Endothelial cell of umbilical vein (primary cell): ENCODE measurements around the gene MCCC2. TPM values are rescaled to one million over a fixed set of nuclear protein-coding genes. Genes with fewer than 3 reads are reported as not detected.

Experiments used
- BruUV-seq: library from RNA; stranded (reverse); fragments of 400-500 nt; replicated peaks from 2 replicates; lab custom pipeline; 2021; lab: Mats Ljungman, UMichigan
- CTCF ChIA-PET: fragments of 300-600, 350-600 bp; sonication (Branson Sonifier 250); formaldehyde crosslinking; loops from one replicate; lab custom pipeline; 2021; ENCODE audit warnings: antibody characterized with exemption, inconsistent platforms; lab: Charles Lee
- POLR2A ChIA-PET: fragments of 300-600, 350-600 bp; sonication (Branson Sonifier 250); formaldehyde crosslinking; loops from one replicate; lab custom pipeline; 2021; ENCODE audit warnings: antibody characterized with exemption, inconsistent platforms; lab: Charles Lee
- DNase-seq: peaks from one replicate; pipeline ENCODE4 v3.0.0-alpha.2; 2011; ENCODE audit warnings: low read depth, low spot score
- FAIRE-seq: peaks from 2 replicates; lab custom pipeline; 2011; peaks lifted over from hg19 to GRCh38; lab: Jason Lieb, UNC
- H2AFZ ChIP-seq: 2 replicates; pipeline ENCODE4 v1.6.0; 2012; ENCODE audit warnings: low read depth, low read length, control low read depth, inconsistent platforms
- H3K27ac ChIP-seq: 2 replicates; pipeline ENCODE4 v1.5.1; 2011; ENCODE audit warnings: low read depth, mild to moderate bottlenecking, control low read depth, low read length, moderate library complexity; ENCODE audit not compliant: insufficient read depth
- H3K27me3 ChIP-seq, 2 experiments: 2 replicates each; pipeline versions ENCODE4 v1.6.0 to v1.6.1; 2011; ENCODE audit warnings: low read length in 2 of 2, mixed read lengths in 1 of 2; ENCODE audit not compliant: control insufficient read depth in 2 of 2, insufficient read depth in 2 of 2
- H3K36me3 ChIP-seq, 2 experiments: 2 replicates in 1 of 2; 3 replicates in 1 of 2; pipeline ENCODE4 v1.5.1; 2011; ENCODE audit warnings: low read length in 2 of 2, mild to moderate bottlenecking in 1 of 2, moderate library complexity in 1 of 2; ENCODE audit not compliant: control insufficient read depth in 2 of 2, insufficient read depth in 2 of 2; ENCODE audit errors: extremely low read depth in 1 of 2
- H3K4me1 ChIP-seq: 3 replicates; pipeline ENCODE4 v1.5.1; 2011; ENCODE audit warnings: mild to moderate bottlenecking, low read length; ENCODE audit not compliant: control insufficient read depth, insufficient read depth; ENCODE audit errors: extremely low read depth
- H3K4me2 ChIP-seq: 2 replicates; pipeline ENCODE4 v1.6.1; 2011; ENCODE audit warnings: low read length, control low read depth, mixed read lengths; ENCODE audit not compliant: insufficient read depth
- H3K4me3 ChIP-seq, 3 experiments: fragments of 200-600 bp in 1 of 3; sonication (generic), shearing (Covaris generic) in 1 of 3; replicated peaks in 1 of 3; 2 replicates each; pipeline ENCODE4 v1.5.1; 2011 to 2016; ENCODE audit warnings: control low read depth in 3 of 3, low read length in 3 of 3, mild to moderate bottlenecking in 2 of 3, inconsistent platforms in 1 of 3, low read depth in 1 of 3, moderate library complexity in 1 of 3; ENCODE audit not compliant: insufficient read depth in 1 of 3
- H3K79me2 ChIP-seq: 2 replicates; pipeline ENCODE4 v1.6.0; 2012; ENCODE audit warnings: low read length, inconsistent platforms; ENCODE audit not compliant: control insufficient read depth, insufficient read depth
- H3K9ac ChIP-seq: replicated peaks from 2 replicates; pipeline ENCODE3; 2011; ENCODE audit warnings: low read length, control low read depth; ENCODE audit not compliant: insufficient read depth; ENCODE audit errors: extremely low read depth
- H3K9me1 ChIP-seq: replicated peaks from 3 replicates; pipeline ENCODE4 v1.6.0; 2011; ENCODE audit warnings: mild to moderate bottlenecking, low read length; ENCODE audit not compliant: control insufficient read depth, insufficient read depth; ENCODE audit errors: extremely low read depth
- H3K9me3 ChIP-seq: replicated peaks from 2 replicates; pipeline ENCODE4 v1.5.1; 2012; ENCODE audit warnings: low read length, inconsistent platforms; ENCODE audit not compliant: control insufficient read depth, insufficient read depth
- H4K20me1 ChIP-seq: replicated peaks from 2 replicates; pipeline ENCODE3; 2011; ENCODE audit warnings: mild to moderate bottlenecking, low read length; ENCODE audit not compliant: control insufficient read depth, insufficient read depth; ENCODE audit errors: extremely low read depth
- CTCF ChIP-seq, 2 donors: IDR thresholded peaks; 1 replicate in 1 of 2; 2 replicates in 1 of 2; pipeline ENCODE4 v1.5.1; 2011; ENCODE audit warnings: low read length in 2 of 2, mild to moderate bottlenecking in 2 of 2, moderate library complexity in 2 of 2, control low read depth in 1 of 2, inconsistent platforms in 1 of 2, low read depth in 1 of 2; ENCODE audit not compliant: insufficient read depth in 1 of 2; ENCODE audit errors: extremely low read depth in 1 of 2
- EZH2 ChIP-seq: IDR thresholded peaks from 2 replicates; pipeline ENCODE4 v1.6.1; 2012; ENCODE audit warnings: borderline replicate concordance, low read depth, mild to moderate bottlenecking, moderate library complexity, low read length, inconsistent platforms; ENCODE audit not compliant: severe bottlenecking
- GATA2 ChIP-seq: IDR thresholded peaks from 2 replicates; pipeline ENCODE4 v1.7.0; 2011; ENCODE audit warnings: low read depth, mild to moderate bottlenecking, moderate library complexity, mixed read lengths, low read length; ENCODE audit not compliant: insufficient read length, insufficient read depth
- JUN ChIP-seq: IDR thresholded peaks from 2 replicates; pipeline ENCODE4 v1.6.1; 2011; ENCODE audit warnings: borderline replicate concordance, low read depth; ENCODE audit not compliant: insufficient read length, insufficient read depth
- MAX ChIP-seq: IDR thresholded peaks from 2 replicates; pipeline ENCODE4 v1.6.1; 2011; ENCODE audit not compliant: insufficient read depth, insufficient read length
- MYC ChIP-seq: IDR thresholded peaks from one replicate; pipeline ENCODE4 v1.6.1; 2011; ENCODE audit warnings: mild to moderate bottlenecking, low read depth, low read length
- POLR2A ChIP-seq: IDR thresholded peaks from 2 replicates; pipeline ENCODE4 v1.6.1; 2012; ENCODE audit warnings: low read depth, mild to moderate bottlenecking, control low read depth, low read length
- POLR2AphosphoS5 ChIP-seq: IDR thresholded peaks from 2 replicates; pipeline ENCODE4 v1.6.1; 2012; ENCODE audit warnings: low read depth, mild to moderate bottlenecking, control low read depth, low read length, moderate library complexity; ENCODE audit not compliant: insufficient read depth
- dilution Hi-C: fragments of 300-500 bp; cut with MboI; formaldehyde crosslinking; loops from one replicate; pipeline ENCODE4 v1.15.0; 2019; ENCODE audit warnings: low sequenced_read_pairs; ENCODE audit not compliant: extremely low pct_ligation_motif_present
- intact Hi-C: fragments of 100-400 bp; cut with micrococcal nuclease; formaldehyde crosslinking; loops from one replicate; pipeline ENCODE4 v1.10.0; 2022
- polyA plus RNA-seq, 4 experiments: library from polyadenylated mRNA; depleted of rRNA in 3 of 4; stranded (reverse) in 3 of 4; unstranded in 1 of 4; fragments of >200 nt; gene quantifications; 2 replicates each; pipeline versions ENCODE4 v1.2.1 to v1.2.3, GENCODE V29; 2011 to 2012; ENCODE audit warnings: missing spikeins in 1 of 4
- total RNA-seq: library from RNA; stranded (reverse); gene quantifications from 2 replicates; pipeline ENCODE4 v1.2.3, GENCODE V29; 2021

The MCCC2 gene
- total and polyA plus RNA-seq, 2 donors (not counting 3 experiments of a cell fraction or from before 2014, with no cell fraction given), result 27.9 to 28.6 TPM

DNA sequence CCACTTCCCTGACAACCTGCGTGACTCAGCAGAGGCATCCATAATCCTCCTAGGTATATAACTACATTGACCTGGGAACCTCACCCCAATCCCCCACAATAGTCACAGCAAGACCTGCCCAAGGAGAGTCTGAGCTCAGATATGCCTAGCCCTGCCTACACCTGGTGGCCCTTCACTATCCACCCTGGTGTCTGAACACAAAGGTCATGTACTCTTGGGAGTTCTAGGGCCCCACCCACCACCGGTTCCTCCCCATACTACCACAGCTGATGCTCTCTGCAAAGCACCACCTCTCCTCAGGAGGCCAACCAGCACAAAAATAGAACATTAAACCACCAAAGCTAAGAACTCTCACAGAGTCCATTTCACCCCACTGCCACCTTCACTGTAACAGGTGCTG lies 97.2 kb downstream of the MCCC2 start:
- POLR2A ChIA-PET, result interaction anchor here (1.2 kb wide), 1 partner anchor 14 kb away, joined by 4 read pairs; no protein-coding TSS in a partner anchor
- Histone ChIP-seq H3K9me3 (no peaks in the 10 kb centered on the region), H3K27ac (no peak overlapping the region), H3K27me3 (peaks cover 15 to 16% of the 10 kb centered on the region in 2 experiments), H3K4me3 (no peak overlapping the region), H3K36me3 (no peaks in the 10 kb centered on the region), H2AFZ (no peak overlapping the region), H3K4me1 (peaks cover 4% of the 10 kb centered on the region), H4K20me1 (no peaks in the 10 kb centered on the region), H3K9me1 (no peaks in the 10 kb centered on the region), H3K9ac (no peak overlapping the region), H3K79me2 (no peaks in the 10 kb centered on the region), H3K4me2 (no peak overlapping the region)
- FAIRE-seq (no peak), DNase-seq (no peak)
- BruUV-seq, result no TSS peak
- CTCF ChIA-PET, result interaction anchor here (1.8 to 1.9 kb wide), 2 partner anchors 20 to 74 kb away, joined by 6 to 8 read pairs; no protein-coding TSS in a partner anchor
- intact Hi-C loops, result no loop called here
- dilution Hi-C loops, result no loop called here
- TF ChIP-seq JUN (no peak), POLR2AphosphoS5 (no peak)

DNA sequence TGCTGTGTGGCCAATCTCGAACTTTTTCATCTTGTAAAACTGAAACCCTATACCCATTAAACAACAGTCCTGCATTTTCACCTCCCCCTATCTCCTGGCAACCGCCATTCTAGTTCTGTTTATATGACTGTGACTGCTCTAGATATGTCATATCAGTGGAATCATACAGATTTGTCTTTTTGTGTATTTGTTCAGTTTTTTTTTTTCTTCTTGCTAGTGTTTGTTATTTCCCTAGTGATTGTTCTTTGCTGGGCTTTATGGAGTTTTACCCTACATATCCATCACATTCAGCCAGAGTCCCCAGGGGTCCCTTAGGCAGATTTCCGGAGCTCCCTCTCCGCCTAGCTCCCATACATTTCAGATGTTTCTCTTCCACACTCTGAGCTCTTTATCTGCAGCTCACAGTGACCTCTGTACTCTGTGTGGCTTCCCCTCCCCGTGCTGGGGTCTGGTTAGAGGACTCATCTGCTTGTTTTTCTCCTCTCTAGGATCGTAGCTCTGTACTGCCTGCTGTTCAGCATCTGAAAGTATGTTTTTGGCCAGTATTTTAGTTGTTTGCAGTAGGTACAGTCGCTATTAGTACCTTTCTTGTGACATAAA lies 106.8 kb downstream of the MCCC2 start:
- no peak for FAIRE-seq
- no peak overlapping the region for H3K4me3 ChIP-seq

More for the DNA sequence above, 106.8 kb downstream of the MCCC2 start:
- DNase-seq, result no peak
- no peak overlapping the region for H3K9ac ChIP-seq
- no peak overlapping the region for H3K27ac ChIP-seq
- TF ChIP-seq POLR2A (no peak), MYC (no peak), CTCF (IDR thresholded peaks at IDR 0.05; ENCODE audit: extremely low read depth in 1 of 2, insufficient read depth in 1 of 2, low read depth in 1 of 2, low read length in 2 of 2) (no peak), EZH2 (no peak), MAX (no peak), GATA2 (no peak), JUN (no peak), POLR2AphosphoS5 (no peak)
- H3K4me1 ChIP-seq, result peaks cover 14% of the 10 kb centered on the region
- no peak overlapping the region for H2AFZ ChIP-seq
- intact Hi-C loops, result no loop called here
- H3K36me3 ChIP-seq, result no peaks in the 10 kb centered on the region
- H3K27me3 ChIP-seq, result peaks cover 19 to 35% of the 10 kb centered on the region in 2 experiments
- BruUV-seq, result no TSS peak
- POLR2A ChIA-PET, result no interaction called here
- no peak overlapping the region for H3K4me2 ChIP-seq
- no peaks in the 10 kb centered on the region for H4K20me1 ChIP-seq
- CTCF ChIA-PET, result interaction anchor here (0.8 to 1.2 kb wide), 3 partner anchors 33 to 615 kb away, joined by 3 read pairs; no protein-coding TSS in a partner anchor
- dilution Hi-C loops, result no loop called here
- H3K9me1 ChIP-seq, result no peaks in the 10 kb centered on the region
- no peaks in the 10 kb centered on the region for H3K9me3 ChIP-seq
- H3K79me2 ChIP-seq, result no peaks in the 10 kb centered on the region
